Activated T-cell treated with anti-CD3 and anti-CD28 coated beads, Interleukin-2, amount 50 U/mL, for 24 hours (primary cell): ENCODE data around the gene PTPRJ.
"Not testable (repeated sequence)": the region's sequence is repeated elsewhere in the genome, so short reads cannot be mapped to it uniquely, and the experiment has no call there.

ENCODE experiments used
- DNase-seq: peaks from one replicate; pipeline ENCODE4 v3.0.0-alpha.2; 2020
- H3K27ac Mint-ChIP-seq: 2 replicates; pipeline ENCODE4 v1.8.0; 2020; ENCODE audit warnings: mild to moderate bottlenecking, mixed read lengths
- H3K27me3 Mint-ChIP-seq: 2 replicates; pipeline ENCODE4 v1.8.0; 2020; ENCODE audit warnings: mixed read lengths
- H3K36me3 Mint-ChIP-seq: 2 replicates; pipeline ENCODE4 v1.8.0; 2020; ENCODE audit warnings: low read depth, mixed read lengths
- H3K4me1 Mint-ChIP-seq: 2 replicates; pipeline ENCODE4 v1.8.0; 2020; ENCODE audit warnings: low read depth, mixed read lengths
- H3K4me3 Mint-ChIP-seq: 2 replicates; pipeline ENCODE4 v1.8.0; 2020; ENCODE audit warnings: mild to moderate bottlenecking, moderate library complexity, mixed read lengths
- H3K9me3 Mint-ChIP-seq: 2 replicates; pipeline ENCODE4 v1.8.0; 2020; ENCODE audit warnings: mixed read lengths

Gene PTPRJ

GRCh38 chr11:48134221-48134922 lies 154.0 kb downstream of the PTPRJ start:
- Mint-ChIP-seq H3K36me3 (peaks cover 62% of the 10 kb centered on the region), H3K4me1 (no peaks in the 10 kb centered on the region), H3K9me3 (no peaks in the 10 kb centered on the region), H3K4me3 (no peak overlapping the region), H3K27ac (no peak overlapping the region), H3K27me3 (no peaks in the 10 kb centered on the region)
- no peak for DNase-seq

- H3K9me3 Mint-ChIP-seq, result no peaks in the 10 kb centered on the region
- no peaks in the 10 kb centered on the region for H3K27me3 Mint-ChIP-seq
- no peak overlapping the region for H3K27ac Mint-ChIP-seq
- peaks cover 72% of the 10 kb centered on the region for H3K36me3 Mint-ChIP-seq
- H3K4me3 Mint-ChIP-seq, result no peak overlapping the region
- DNase-seq, result no peak
- peaks cover 5% of the 10 kb centered on the region for H3K4me1 Mint-ChIP-seq
Measured at GRCh38 chr11:48138222-48138621, 157.9 kb downstream of the PTPRJ start.

DNA sequence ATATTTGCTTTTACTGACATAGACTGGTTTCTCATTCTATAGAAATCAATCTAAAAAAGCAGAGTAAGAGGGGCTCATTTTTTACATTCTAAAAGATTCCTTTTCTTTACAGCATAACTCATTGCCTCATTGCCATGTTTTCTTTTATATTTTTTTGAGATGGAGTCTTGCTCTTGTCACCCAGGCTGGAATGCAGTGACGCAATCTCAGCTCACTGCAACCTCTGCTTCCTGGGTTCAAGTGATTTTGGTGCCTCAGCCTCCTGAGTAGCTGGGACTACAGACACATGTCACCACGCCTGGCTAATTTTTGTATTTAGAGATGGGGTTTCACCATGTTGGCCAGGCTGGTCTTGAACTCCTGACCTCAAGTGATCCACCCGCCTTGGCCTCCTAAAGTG lies 159.5 kb downstream of the PTPRJ start:
- H3K4me3 Mint-ChIP-seq, H3K27me3 Mint-ChIP-seq, H3K4me1 Mint-ChIP-seq, H3K27ac Mint-ChIP-seq, DNase-seq, H3K9me3 Mint-ChIP-seq: not testable (repeated sequence)
- peaks cover 79% of the 10 kb centered on the region for H3K36me3 Mint-ChIP-seq

DNA sequence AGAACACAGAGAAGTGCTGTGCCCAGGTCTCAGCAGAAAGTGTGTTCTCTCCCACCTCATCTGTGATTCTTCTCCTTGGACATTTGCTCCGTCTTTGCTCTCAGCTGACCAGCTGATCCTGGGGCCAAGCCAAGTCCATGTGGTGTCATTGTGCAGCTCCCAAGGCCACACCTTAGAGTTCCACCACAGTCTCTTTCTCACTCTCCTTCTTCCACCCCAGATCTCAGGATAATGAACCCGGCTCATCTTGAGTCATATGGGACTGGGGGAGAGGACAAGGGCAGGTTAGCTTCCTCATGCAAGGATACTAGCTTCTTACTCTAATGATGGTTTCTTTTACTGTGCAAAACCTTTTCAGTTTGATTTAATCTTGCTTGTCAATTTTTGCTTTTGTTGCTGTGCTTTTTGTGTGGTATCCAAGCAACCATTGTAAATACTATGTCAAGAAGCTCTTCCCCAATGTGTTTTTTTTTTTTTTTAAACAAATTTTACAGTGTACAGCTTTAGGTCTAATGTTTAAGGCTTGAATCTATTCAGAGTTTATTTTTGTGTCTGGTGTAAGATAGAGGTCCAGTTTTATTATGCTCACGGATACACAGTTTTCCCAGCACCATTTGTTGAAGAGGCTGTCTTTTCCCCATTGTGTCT lies 161.2 kb downstream of the PTPRJ start:
- Mint-ChIP-seq H3K4me1 (peaks cover 5% of the 10 kb centered on the region), H3K27me3 (no peaks in the 10 kb centered on the region), H3K36me3 (peaks cover 87% of the 10 kb centered on the region), H3K27ac (peak overlapping the region; percentile 55), H3K4me3 (no peak overlapping the region), H3K9me3 (no peaks in the 10 kb centered on the region)
- DNase-seq, result no peak

- peaks cover 89% of the 10 kb centered on the region for H3K36me3 Mint-ChIP-seq
- no peak for DNase-seq
- no peak overlapping the region for H3K4me3 Mint-ChIP-seq
- H3K27me3 Mint-ChIP-seq, result no peaks in the 10 kb centered on the region
- no peak overlapping the region for H3K27ac Mint-ChIP-seq
- no peaks in the 10 kb centered on the region for H3K9me3 Mint-ChIP-seq
- peaks cover 5% of the 10 kb centered on the region for H3K4me1 Mint-ChIP-seq
Measured at GRCh38 chr11:48142889-48143288, 162.5 kb downstream of the PTPRJ start.

GRCh38 chr11:48148749-48149148 lies 168.4 kb downstream of the PTPRJ start:
- Mint-ChIP-seq H3K27ac (no peak overlapping the region), H3K36me3 (peaks cover 97% of the 10 kb centered on the region), H3K9me3 (peaks cover 9% of the 10 kb centered on the region), H3K27me3 (no peaks in the 10 kb centered on the region), H3K4me1 (peaks cover 2% of the 10 kb centered on the region), H3K4me3 (no peak overlapping the region)
- DNase-seq, result no peak

- Mint-ChIP-seq H3K27me3 (no peaks in the 10 kb centered on the region), H3K4me3 (no peak overlapping the region), H3K27ac (peak overlapping the region; percentile 67), H3K36me3 (peaks cover 97% of the 10 kb centered on the region), H3K4me1 (peaks cover 2% of the 10 kb centered on the region), H3K9me3 (peaks cover 11% of the 10 kb centered on the region)
- no peak for DNase-seq
Measured at GRCh38 chr11:48150213-48150612, 169.9 kb downstream of the PTPRJ start.

- Mint-ChIP-seq H3K27ac (no peak overlapping the region), H3K36me3 (peaks cover 94% of the 10 kb centered on the region), H3K27me3 (no peaks in the 10 kb centered on the region), H3K9me3 (peaks cover 11% of the 10 kb centered on the region), H3K4me1 (peaks cover 2% of the 10 kb centered on the region), H3K4me3 (no peak overlapping the region)
- DNase-seq, result no peak
Measured at GRCh38 chr11:48154151-48154550, 173.8 kb downstream of the PTPRJ start.

- DNase-seq, result no peak
- Mint-ChIP-seq H3K27ac (no peak overlapping the region), H3K9me3 (no peaks in the 10 kb centered on the region), H3K4me1 (no peaks in the 10 kb centered on the region), H3K4me3 (no peak overlapping the region), H3K27me3 (no peaks in the 10 kb centered on the region), H3K36me3 (peaks cover 71% of the 10 kb centered on the region)
Measured at GRCh38 chr11:48161951-48162884, 181.9 kb downstream of the PTPRJ start.

DNA sequence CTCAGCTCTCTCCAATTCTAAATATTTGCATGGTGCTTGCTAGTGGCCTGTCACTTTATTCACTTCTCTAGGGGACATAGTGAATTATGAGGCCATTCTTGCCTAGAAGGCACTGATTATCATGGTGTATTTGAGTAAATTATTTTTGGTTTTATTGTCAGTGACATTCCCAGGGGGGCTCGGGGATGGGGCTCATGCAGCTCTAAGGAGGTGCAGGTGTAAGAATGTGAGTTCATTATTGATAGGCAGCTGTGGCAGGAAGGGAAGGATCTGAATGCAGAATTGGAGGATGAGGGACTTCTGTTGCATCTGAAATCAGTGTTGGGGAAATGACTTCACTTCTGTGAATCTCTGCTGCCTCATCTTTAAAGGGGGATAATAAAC lies 182.5 kb downstream of the PTPRJ start:
- Mint-ChIP-seq H3K4me3 (no peak overlapping the region), H3K36me3 (peaks cover 72% of the 10 kb centered on the region), H3K9me3 (no peaks in the 10 kb centered on the region), H3K27me3 (no peaks in the 10 kb centered on the region), H3K4me1 (no peaks in the 10 kb centered on the region), H3K27ac (no peak overlapping the region)
- no peak for DNase-seq

DNA sequence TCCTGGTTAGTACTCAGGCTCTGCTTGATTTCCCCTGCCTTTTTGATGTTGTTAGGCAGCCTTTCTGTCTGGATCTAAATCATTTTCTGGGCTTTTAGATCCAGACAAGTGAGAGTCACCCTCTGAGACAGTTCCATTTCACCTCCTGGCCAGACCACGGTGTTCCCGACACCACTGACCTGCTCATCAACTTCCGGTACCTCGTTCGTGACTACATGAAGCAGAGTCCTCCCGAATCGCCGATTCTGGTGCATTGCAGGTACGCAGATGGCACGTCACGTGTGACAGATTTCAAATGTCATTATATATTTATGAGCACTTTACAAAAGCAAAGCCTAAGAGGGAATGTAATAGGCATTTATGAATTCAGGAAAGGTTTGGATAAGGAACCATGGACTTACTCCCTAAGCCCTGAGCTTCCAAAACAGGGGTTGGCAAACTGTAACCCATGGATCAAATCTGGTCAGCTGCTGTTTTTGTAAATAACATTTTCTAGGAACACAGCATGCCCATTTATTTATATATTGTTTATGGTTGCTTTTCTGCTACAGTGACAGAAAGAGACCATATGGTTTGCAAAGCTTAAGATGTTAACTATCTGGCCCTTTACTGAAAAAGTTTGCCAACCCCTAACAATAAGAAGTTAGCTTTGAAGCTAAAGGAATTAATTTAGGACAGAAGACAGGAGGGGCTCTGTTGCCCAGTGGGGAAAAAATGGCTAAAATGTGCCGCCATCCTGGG lies 183.2 kb downstream of the PTPRJ start:
- no peaks in the 10 kb centered on the region for H3K9me3 Mint-ChIP-seq
- H3K4me3 Mint-ChIP-seq, result no peak overlapping the region
- no peaks in the 10 kb centered on the region for H3K27me3 Mint-ChIP-seq
- H3K36me3 Mint-ChIP-seq, result peaks cover 70% of the 10 kb centered on the region
- no peaks in the 10 kb centered on the region for H3K4me1 Mint-ChIP-seq
- H3K27ac Mint-ChIP-seq, result no peak overlapping the region
- DNase-seq, result no peak

GRCh38 chr11:48164836-48165235 lies 184.5 kb downstream of the PTPRJ start:
- Mint-ChIP-seq H3K4me3 (no peak overlapping the region), H3K4me1 (no peaks in the 10 kb centered on the region), H3K9me3 (no peaks in the 10 kb centered on the region), H3K27me3 (no peaks in the 10 kb centered on the region), H3K36me3 (peaks cover 71% of the 10 kb centered on the region), H3K27ac (peak overlapping the region; percentile 24)
- no peak for DNase-seq

GRCh38 chr11:48165426-48165825 lies 185.1 kb downstream of the PTPRJ start:
- peak overlapping the region; percentile 24 for H3K27ac Mint-ChIP-seq
- H3K4me3 Mint-ChIP-seq, result no peak overlapping the region
- H3K27me3 Mint-ChIP-seq, result no peaks in the 10 kb centered on the region
- peaks cover 66% of the 10 kb centered on the region for H3K36me3 Mint-ChIP-seq
- DNase-seq, result no peak
- H3K9me3 Mint-ChIP-seq, result no peaks in the 10 kb centered on the region
- peaks cover 4% of the 10 kb centered on the region for H3K4me1 Mint-ChIP-seq

- H3K27me3 Mint-ChIP-seq, result no peaks in the 10 kb centered on the region
- peaks cover 19% of the 10 kb centered on the region for H3K4me1 Mint-ChIP-seq
- no peak for DNase-seq
- no peaks in the 10 kb centered on the region for H3K9me3 Mint-ChIP-seq
- no peak overlapping the region for H3K4me3 Mint-ChIP-seq
- H3K27ac Mint-ChIP-seq, result no peak overlapping the region
- H3K36me3 Mint-ChIP-seq, result peaks cover 58% of the 10 kb centered on the region
Measured at GRCh38 chr11:48167380-48167779, 187.0 kb downstream of the PTPRJ start.
